Astrocyte (in vitro differentiated cells and primary cell): ENCODE results near the gene ZNF71.

Source experiments
- EZH2 ChIP-seq: IDR thresholded peaks from 2 replicates; pipeline ENCODE4 v1.6.1; 2012; ENCODE audit warnings: mild to moderate bottlenecking, low read length, inconsistent platforms; ENCODE audit not compliant: insufficient read depth
- TF ChIP-seq, protein P1 (sequence below): IDR thresholded peaks from 2 replicates; pipeline ENCODE4 v1.5.1; 2011; ENCODE audit warnings: low read depth, mild to moderate bottlenecking, inconsistent platforms, low read length, moderate library complexity; ENCODE audit not compliant: insufficient read depth

DNA sequence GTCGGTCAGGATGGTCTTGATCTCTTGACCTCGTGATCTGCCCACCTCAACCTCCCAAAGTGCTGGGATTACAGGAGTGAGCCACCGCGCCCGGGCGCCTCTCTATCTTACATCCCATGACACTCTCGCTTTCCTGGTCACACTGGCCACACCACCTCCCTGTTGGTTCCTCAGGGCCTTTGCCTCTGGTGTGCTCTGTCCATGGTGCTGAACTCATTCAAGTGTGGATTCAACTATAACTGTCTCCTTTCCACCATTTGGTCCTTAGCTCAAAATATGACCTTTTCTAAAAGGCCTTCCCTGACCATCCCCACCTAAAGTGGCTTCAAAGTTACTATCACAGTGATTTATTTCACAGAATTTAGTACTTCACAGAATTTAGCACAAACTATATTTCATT, 44.1 kb downstream of the ZNF71 start:
- TF ChIP-seq, protein P1, sequence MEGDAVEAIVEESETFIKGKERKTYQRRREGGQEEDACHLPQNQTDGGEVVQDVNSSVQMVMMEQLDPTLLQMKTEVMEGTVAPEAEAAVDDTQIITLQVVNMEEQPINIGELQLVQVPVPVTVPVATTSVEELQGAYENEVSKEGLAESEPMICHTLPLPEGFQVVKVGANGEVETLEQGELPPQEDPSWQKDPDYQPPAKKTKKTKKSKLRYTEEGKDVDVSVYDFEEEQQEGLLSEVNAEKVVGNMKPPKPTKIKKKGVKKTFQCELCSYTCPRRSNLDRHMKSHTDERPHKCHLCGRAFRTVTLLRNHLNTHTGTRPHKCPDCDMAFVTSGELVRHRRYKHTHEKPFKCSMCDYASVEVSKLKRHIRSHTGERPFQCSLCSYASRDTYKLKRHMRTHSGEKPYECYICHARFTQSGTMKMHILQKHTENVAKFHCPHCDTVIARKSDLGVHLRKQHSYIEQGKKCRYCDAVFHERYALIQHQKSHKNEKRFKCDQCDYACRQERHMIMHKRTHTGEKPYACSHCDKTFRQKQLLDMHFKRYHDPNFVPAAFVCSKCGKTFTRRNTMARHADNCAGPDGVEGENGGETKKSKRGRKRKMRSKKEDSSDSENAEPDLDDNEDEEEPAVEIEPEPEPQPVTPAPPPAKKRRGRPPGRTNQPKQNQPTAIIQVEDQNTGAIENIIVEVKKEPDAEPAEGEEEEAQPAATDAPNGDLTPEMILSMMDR: no peak
- no peak for TF ChIP-seq EZH2
